ENCODE data around the gene RNASEH2A. TPM values are rescaled to one million over a fixed set of nuclear protein-coding genes. Genes with fewer than 3 reads are reported as not detected.
A peak's percentile ranks its signal among the peaks of the same experiment; 100 is the strongest.

The RNASEH2A gene
- total RNA-seq, 1 experiment from 2014 or later = 72.9 TPM

- TF ChIP-seq JAZF1 (CRISPR knock-in tag; IDR thresholded peaks at IDR 0.05) = no peak
- ATAC-seq (no peak), DNase-seq (ENCODE audit: low spot score) (no peak)
- CTCF ChIA-PET = interaction anchor here (1.0 to 1.8 kb wide), 4 partner anchors 11 to 21 kb away, joined by 4 to 10 read pairs (median 6); no protein-coding TSS in a partner anchor
- Mint-ChIP-seq H3K4me1 (peaks cover 19% of the 10 kb centered on the region), H3K9me3 (no peaks in the 10 kb centered on the region), H3K27ac (peak overlapping the region; percentile 92), H3K4me3 (peak overlapping the region; percentile 77), H3K27me3 (ENCODE audit: low read depth) (no peaks in the 10 kb centered on the region; the same call in 1 of the 2 replicates), H3K36me3 (no peaks in the 10 kb centered on the region)
- POLR2A ChIA-PET = interaction anchor here (1.1 to 1.7 kb wide), 2 partner anchors 10 to 11 kb away, joined by 4 to 6 read pairs; partner anchors contain the start of gene JUNB
Measured at GRCh38 chr19:12782174-12782423, 24.3 kb upstream of the RNASEH2A start.

GRCh38 chr19:12782424-12783290 lies 23.7 kb upstream of the RNASEH2A start:
- no peaks in the 10 kb centered on the region for H3K9me3 Mint-ChIP-seq
- peak overlapping the region; percentile 77 for H3K4me3 Mint-ChIP-seq
- H3K27me3 Mint-ChIP-seq (ENCODE audit: low read depth) = no peaks in the 10 kb centered on the region; the same call in 1 of the 2 replicates
- peak; percentile 63 for DNase-seq (ENCODE audit: low spot score)
- no peak for ATAC-seq
- peaks cover 19% of the 10 kb centered on the region for H3K4me1 Mint-ChIP-seq
- ChIA-PET POLR2A (interaction anchor here (1.1 to 1.7 kb wide), 2 partner anchors 9 to 11 kb away, joined by 4 to 6 read pairs; partner anchors contain the start of gene JUNB), CTCF (interaction anchor here (0.7 to 1.8 kb wide), 9 partner anchors 10 to 103 kb away, joined by 3 to 10 read pairs (median 6); no protein-coding TSS in a partner anchor)
- H3K27ac Mint-ChIP-seq = no peak overlapping the region
- H3K36me3 Mint-ChIP-seq = no peaks in the 10 kb centered on the region
- no peak for TF ChIP-seq STAT6 (CRISPR knock-in tag; conservative IDR thresholded peaks at IDR 0.05; ENCODE audit: low read depth)
- TF ChIP-seq AR (CRISPR knock-in tag; IDR thresholded peaks at IDR 0.05) = no peak
- TF ChIP-seq RORB (CRISPR knock-in tag; IDR thresholded peaks at IDR 0.05) = no peak
- TF ChIP-seq ZNF423 (CRISPR knock-in tag; IDR thresholded peaks at IDR 0.05) = peak; percentile 83
- no peak for TF ChIP-seq MLX (CRISPR knock-in tag; IDR thresholded peaks at IDR 0.05)
- no peak for TF ChIP-seq PRDM15 (CRISPR knock-in tag; IDR thresholded peaks at IDR 0.05)
- no peak for TF ChIP-seq NR2C2 (CRISPR knock-in tag; IDR thresholded peaks at IDR 0.05)
- peak; percentile 40; the same call in 1 of the 2 replicates for TF ChIP-seq FOXK1 (CRISPR knock-in tag; IDR thresholded peaks at IDR 0.05)
- 0 out of 2 replicates have a peak, but pooled peaks have one; percentile 51 for TF ChIP-seq EMX1 (CRISPR knock-in tag; IDR thresholded peaks at IDR 0.05)
- no peak for TF ChIP-seq ZNF671 (CRISPR knock-in tag; IDR thresholded peaks at IDR 0.05)
- no peak for TF ChIP-seq NFATC4 (CRISPR knock-in tag; IDR thresholded peaks at IDR 0.05)
- TF ChIP-seq CREM (CRISPR knock-in tag; IDR thresholded peaks at IDR 0.05) = no peak
- TF ChIP-seq ZNF532 (CRISPR knock-in tag; IDR thresholded peaks at IDR 0.05; ENCODE audit: borderline replicate concordance) = no peak
- TF ChIP-seq ELF4 (CRISPR knock-in tag; IDR thresholded peaks at IDR 0.05; ENCODE audit: low read depth) = no peak
- TF ChIP-seq GABPB1 (CRISPR knock-in tag; IDR thresholded peaks at IDR 0.05) = no peak
- peak; percentile 24; the same call in 1 of the 2 replicates for TF ChIP-seq USF2 (CRISPR knock-in tag; IDR thresholded peaks at IDR 0.05)
